WTC11 (cell line): Measurements from ENCODE around the gene ANAPC16. TPM values are rescaled to one million over a fixed set of nuclear protein-coding genes. Genes with fewer than 3 reads are reported as not detected.

Experiments used
- ATAC-seq: fragments of 200-7000 bp; cut with Tn5 transposase; 2 replicates; pipeline ENCODE4 v1.10.0; 2021; ENCODE audit warnings: mild to moderate bottlenecking, moderate library complexity
- CTCF ChIA-PET: fragments of 300-600 bp; sonication (Branson Sonifier 250); formaldehyde crosslinking; loops from one replicate; lab custom pipeline; 2021; ENCODE audit warnings: antibody characterized with exemption; lab: Charles Lee
- POLR2A ChIA-PET: fragments of 350-600 bp; sonication (Branson Sonifier 250); formaldehyde crosslinking; loops from one replicate; lab custom pipeline; 2021; ENCODE audit warnings: antibody characterized with exemption; lab: Charles Lee
- DNase-seq: peaks from one replicate; pipeline ENCODE4 v3.0.0; 2021; ENCODE audit warnings: low spot score
- H3K27ac Mint-ChIP-seq: 2 replicates; pipeline ENCODE4 v1.8.0; 2021; ENCODE audit warnings: mixed read lengths
- H3K27me3 Mint-ChIP-seq: 2 replicates; pipeline ENCODE4 v1.8.0; 2021; ENCODE audit warnings: low read depth, mild to moderate bottlenecking, moderate library complexity, mixed read lengths
- H3K36me3 Mint-ChIP-seq: 2 replicates; pipeline ENCODE4 v1.8.0; 2021; ENCODE audit warnings: mixed read lengths
- H3K4me1 Mint-ChIP-seq: 2 replicates; pipeline ENCODE4 v1.8.0; 2022; ENCODE audit warnings: mixed read lengths
- H3K4me3 Mint-ChIP-seq: 2 replicates; pipeline ENCODE4 v1.8.0; 2021; ENCODE audit warnings: mild to moderate bottlenecking, moderate library complexity, mixed read lengths
- H3K9me3 Mint-ChIP-seq: 2 replicates; pipeline ENCODE4 v1.8.0; 2021; ENCODE audit warnings: mixed read lengths
- AR ChIP-seq: fragments of 250-450 bp; sonication (Bioruptor Pico); IDR thresholded peaks from 2 replicates; pipeline ENCODE4 v1.9.0; 2021; ENCODE audit warnings: mild to moderate bottlenecking
- ATF1 ChIP-seq: sonication (generic); formaldehyde crosslinking; IDR thresholded peaks from 2 replicates; pipeline ENCODE4 v1.8.1; 2023; ENCODE audit warnings: mild to moderate bottlenecking, moderate library complexity, missing genetic modification reagents
- ATF2 ChIP-seq: sonication (generic); formaldehyde crosslinking; IDR thresholded peaks from 2 replicates; pipeline ENCODE4 v1.8.1; 2022; ENCODE audit warnings: low read depth, missing genetic modification reagents, borderline replicate concordance
- ELF4 ChIP-seq: sonication (generic); formaldehyde crosslinking; IDR thresholded peaks from 2 replicates; pipeline ENCODE4 v1.8.1; 2022; ENCODE audit warnings: low read depth, mild to moderate bottlenecking, moderate library complexity, missing genetic modification reagents
- HMGA2 ChIP-seq: fragments of 250-450 bp; sonication (Bioruptor Pico); IDR thresholded peaks from 2 replicates; pipeline ENCODE4 v1.4.0; 2021; ENCODE audit warnings: mild to moderate bottlenecking, moderate library complexity
- IRF2 ChIP-seq: sonication (generic); formaldehyde crosslinking; IDR thresholded peaks from 2 replicates; pipeline ENCODE4 v1.8.0; 2022; ENCODE audit warnings: low read depth, missing genetic modification reagents, borderline replicate concordance
- JAZF1 ChIP-seq: fragments of 250-450 bp; sonication (Bioruptor Pico); IDR thresholded peaks from 2 replicates; pipeline ENCODE4 v1.9.0; 2021; ENCODE audit warnings: moderate library complexity, mild to moderate bottlenecking, inconsistent platforms
- NFE2L1 ChIP-seq: sonication (generic); formaldehyde crosslinking; IDR thresholded peaks from 2 replicates; pipeline ENCODE4 v1.8.1; 2023; ENCODE audit warnings: missing genetic modification reagents
- TEAD1 ChIP-seq: sonication (generic); formaldehyde crosslinking; IDR thresholded peaks from 2 replicates; pipeline ENCODE4 v1.8.0; 2022; ENCODE audit warnings: mild to moderate bottlenecking, missing genetic modification reagents
- ZNF263 ChIP-seq: sonication (generic); formaldehyde crosslinking; IDR thresholded peaks from 2 replicates; pipeline ENCODE4 v1.8.1; 2022; ENCODE audit warnings: low read depth, mild to moderate bottlenecking, moderate library complexity, missing genetic modification reagents
- ZNF512 ChIP-seq: sonication (generic); formaldehyde crosslinking; IDR thresholded peaks from 2 replicates; pipeline ENCODE4 v1.8.1; 2022; ENCODE audit warnings: missing genetic modification reagents, borderline replicate concordance
- ZNF532 ChIP-seq: fragments of 250-450 bp; sonication (Bioruptor Pico); IDR thresholded peaks from 2 replicates; pipeline ENCODE4 v1.9.0; 2021; ENCODE audit warnings: mild to moderate bottlenecking, borderline replicate concordance
- ZSCAN18 ChIP-seq: fragments of 250-450 bp; sonication (Bioruptor Pico); IDR thresholded peaks from 2 replicates; pipeline ENCODE4 v2.1.2; 2022; ENCODE audit warnings: mild to moderate bottlenecking, moderate library complexity
- total RNA-seq: library from RNA; stranded (reverse); gene quantifications from 3 replicates; pipeline ENCODE4 v1.2.3, GENCODE V29; 2021

Gene ANAPC16
- total RNA-seq, 1 experiment from 2014 or later, result 52.3 TPM

- POLR2A ChIA-PET, result no interaction called here
- no peak for ATAC-seq
- H3K9me3 Mint-ChIP-seq, result no peaks in the 10 kb centered on the region
These were observed 39.1 kb upstream of the ANAPC16 start for GRCh38 chr10:72176701-72177100.

More at GRCh38 chr10:72176701-72177100, 39.1 kb upstream of the ANAPC16 start:
- H3K27ac Mint-ChIP-seq, result no peak overlapping the region
- no peaks in the 10 kb centered on the region for H3K27me3 Mint-ChIP-seq
- H3K4me1 Mint-ChIP-seq, result peaks cover 4% of the 10 kb centered on the region; the same call in 1 of the 2 replicates
- no peak overlapping the region for H3K4me3 Mint-ChIP-seq
- no peak for DNase-seq
- peaks cover 6% of the 10 kb centered on the region; the same call in 1 of the 2 replicates for H3K36me3 Mint-ChIP-seq
- CTCF ChIA-PET, result interaction anchor here (0.9 kb wide), 1 partner anchor 50 kb away, joined by 3 read pairs; no protein-coding TSS in a partner anchor
- TF ChIP-seq AR, result no peak
- TF ChIP-seq IRF2 (CRISPR knock-in tag), result no peak
- TF ChIP-seq ZNF512 (CRISPR knock-in tag), result no peak
- TF ChIP-seq ATF1 (CRISPR knock-in tag), result no peak
- TF ChIP-seq ZSCAN18 (CRISPR knock-in tag), result no peak
- no peak for TF ChIP-seq ATF2
- TF ChIP-seq HMGA2, result no peak
- no peak for TF ChIP-seq ZNF263 (CRISPR knock-in tag)
- TF ChIP-seq NFE2L1, result no peak
- no peak for TF ChIP-seq ZNF532 (CRISPR knock-in tag)
- TF ChIP-seq ELF4 (CRISPR knock-in tag), result no peak
- TF ChIP-seq JAZF1 (CRISPR knock-in tag), result no peak
- TF ChIP-seq TEAD1 (CRISPR knock-in tag), result no peak
